HUDEP-2 (cell line): ENCODE data around the gene CPED1.
"Not testable (repeated sequence)": the region's sequence is repeated elsewhere in the genome, so short reads cannot be mapped to it uniquely, and the experiment has no call there.

Experiments used
- DNase-seq, 76 experiments: peaks; one replicate each; lab custom pipeline; 2025; ENCODE audit not compliant: unreplicated experiment in 76 of 76; lab: John Stamatoyannopoulos, UW

Gene CPED1

DNA sequence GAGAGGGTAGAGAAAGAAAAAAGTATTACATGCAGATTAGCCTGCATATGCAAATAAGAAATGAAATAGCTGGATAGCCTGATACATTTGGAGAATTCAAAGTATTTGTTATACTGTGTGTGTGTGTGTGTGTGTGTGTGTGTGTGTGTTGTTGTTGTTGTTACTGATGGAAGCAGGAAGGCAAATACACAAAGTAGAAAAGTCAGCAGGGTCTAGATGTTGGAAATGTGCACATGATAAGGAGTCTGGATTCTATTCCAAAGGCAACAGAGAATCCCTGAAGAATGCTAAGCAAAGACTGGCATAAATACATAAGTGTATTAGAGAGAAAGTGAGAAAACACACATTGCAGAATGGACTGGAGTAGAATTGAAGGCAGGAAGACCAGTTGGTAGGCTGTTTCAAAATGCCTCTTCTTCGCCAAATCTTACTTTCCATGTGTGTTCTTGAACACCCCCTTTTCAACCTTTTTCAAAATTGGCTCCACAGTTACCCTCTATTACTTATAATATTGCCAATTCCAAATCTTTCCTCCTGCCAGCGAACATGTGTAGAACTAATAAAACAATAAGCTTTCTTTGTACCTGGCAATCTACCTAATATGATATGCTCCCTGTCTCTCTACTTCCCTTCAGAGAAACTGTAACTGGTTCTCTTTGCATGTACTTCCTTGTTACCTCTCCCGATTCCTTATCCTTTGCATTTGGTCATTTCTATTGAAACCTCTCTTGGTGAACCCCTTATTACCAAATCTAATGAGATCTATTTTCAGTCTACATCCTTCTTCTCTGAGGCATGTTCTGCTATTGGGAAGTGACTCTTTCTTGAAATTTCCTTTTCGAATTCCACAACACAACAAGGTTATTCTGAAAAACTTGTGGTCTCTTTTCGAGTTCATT, 6.2 kb downstream of the CPED1 start:
- DNase-seq, result no peak

GRCh38 chr7:120995654-120996053, 7.1 kb downstream of the CPED1 start:
- no peak for DNase-seq

DNA sequence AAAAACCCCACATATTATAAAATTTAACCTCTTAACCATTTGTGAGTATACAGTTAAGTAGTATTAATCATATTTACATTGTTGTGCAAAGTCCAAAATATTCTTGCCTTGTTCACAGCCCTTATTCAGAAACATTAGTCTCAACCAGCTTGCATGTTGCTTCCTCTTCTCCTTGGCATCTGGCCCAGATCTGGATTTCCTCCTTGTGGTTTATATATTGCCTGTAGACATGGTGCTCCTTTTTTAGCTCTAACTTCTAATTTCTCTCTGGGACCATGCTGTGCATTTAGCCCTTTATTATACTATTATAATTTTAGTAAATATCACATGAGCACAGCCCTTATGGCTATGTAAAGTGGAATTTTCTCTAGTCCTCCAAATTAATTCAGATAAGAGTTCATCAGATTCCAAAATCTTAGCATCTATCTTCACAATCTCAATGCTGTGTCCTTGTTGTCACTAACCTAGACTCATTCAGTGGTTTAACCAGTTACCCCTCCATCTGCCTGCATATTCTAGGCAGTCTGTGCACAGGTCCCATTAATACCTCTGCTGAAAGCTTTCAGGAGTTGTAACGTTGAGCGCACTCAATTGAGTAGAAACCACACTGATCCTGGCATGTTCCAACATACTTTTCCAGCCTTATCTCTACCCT, 7.9 kb downstream of the CPED1 start:
- DNase-seq, result peak in 66 of 76 experiments; percentile 3 to 80 (median 46)

DNA sequence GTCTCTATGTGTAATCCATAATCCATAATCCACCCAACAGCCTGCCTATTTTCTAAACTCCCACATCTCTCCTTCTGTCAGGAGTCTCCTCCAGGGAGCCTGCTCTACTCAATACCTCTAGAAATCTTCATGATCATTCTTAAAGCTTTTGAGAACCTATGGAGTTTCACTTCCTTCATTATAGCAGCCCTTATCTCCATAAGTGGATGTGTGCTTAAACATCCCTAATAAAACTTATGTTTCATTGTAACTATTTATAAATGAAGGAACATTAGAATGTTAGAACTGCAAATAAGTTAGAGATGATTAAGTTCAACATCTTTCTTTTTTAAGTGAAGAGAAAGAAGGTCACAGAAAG, 8.5 kb downstream of the CPED1 start:
- no peak for DNase-seq

GRCh38 chr7:120997882-120998474, 9.5 kb downstream of the CPED1 start:
- DNase-seq, result no peak

DNA sequence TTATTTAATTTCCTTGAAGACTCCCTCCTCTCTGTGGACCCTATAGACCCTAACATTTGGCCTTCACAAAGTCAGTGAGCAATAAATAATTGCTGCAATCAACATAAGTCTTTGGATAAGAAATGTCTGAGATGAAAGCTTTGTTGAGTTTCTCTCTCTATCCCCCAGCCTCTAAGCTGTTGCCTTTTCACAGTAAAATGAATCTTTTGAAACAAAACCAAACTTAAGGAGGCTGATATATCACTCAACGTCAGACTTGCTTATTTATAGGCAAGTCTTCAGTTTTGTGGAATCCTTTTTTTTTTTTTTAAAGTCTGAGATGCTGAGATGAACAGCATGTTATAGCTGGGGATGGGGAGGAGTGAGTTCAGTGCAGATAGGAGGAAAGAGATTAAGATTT, 10.0 kb downstream of the CPED1 start:
- DNase-seq, result no peak

DNA sequence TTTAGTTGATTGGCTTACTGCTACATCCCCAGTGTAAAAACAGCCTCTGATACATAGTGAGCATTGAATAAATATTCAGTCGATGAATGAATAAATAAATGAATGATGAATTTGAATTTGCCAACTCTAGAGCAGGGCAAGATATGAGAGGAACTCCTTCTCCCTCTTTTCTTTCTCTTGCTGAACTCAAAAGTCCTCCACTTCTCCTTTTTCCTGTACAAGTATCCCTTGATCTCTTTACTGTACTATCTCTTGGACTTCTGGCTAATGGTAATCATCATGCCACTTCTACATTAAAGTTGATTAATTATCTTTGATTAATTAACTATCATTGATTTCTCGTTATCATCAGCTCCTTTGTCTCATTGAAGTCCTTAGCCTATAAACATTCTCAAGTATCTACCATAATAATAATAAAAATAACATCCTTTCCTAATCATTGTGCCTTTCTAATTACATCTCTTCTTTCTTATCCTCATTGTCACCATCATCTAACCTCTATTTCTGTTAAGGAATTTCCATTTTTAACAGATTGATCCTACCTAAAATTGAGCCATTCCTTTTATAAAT, 10.6 kb downstream of the CPED1 start:
- no peak for DNase-seq

DNA sequence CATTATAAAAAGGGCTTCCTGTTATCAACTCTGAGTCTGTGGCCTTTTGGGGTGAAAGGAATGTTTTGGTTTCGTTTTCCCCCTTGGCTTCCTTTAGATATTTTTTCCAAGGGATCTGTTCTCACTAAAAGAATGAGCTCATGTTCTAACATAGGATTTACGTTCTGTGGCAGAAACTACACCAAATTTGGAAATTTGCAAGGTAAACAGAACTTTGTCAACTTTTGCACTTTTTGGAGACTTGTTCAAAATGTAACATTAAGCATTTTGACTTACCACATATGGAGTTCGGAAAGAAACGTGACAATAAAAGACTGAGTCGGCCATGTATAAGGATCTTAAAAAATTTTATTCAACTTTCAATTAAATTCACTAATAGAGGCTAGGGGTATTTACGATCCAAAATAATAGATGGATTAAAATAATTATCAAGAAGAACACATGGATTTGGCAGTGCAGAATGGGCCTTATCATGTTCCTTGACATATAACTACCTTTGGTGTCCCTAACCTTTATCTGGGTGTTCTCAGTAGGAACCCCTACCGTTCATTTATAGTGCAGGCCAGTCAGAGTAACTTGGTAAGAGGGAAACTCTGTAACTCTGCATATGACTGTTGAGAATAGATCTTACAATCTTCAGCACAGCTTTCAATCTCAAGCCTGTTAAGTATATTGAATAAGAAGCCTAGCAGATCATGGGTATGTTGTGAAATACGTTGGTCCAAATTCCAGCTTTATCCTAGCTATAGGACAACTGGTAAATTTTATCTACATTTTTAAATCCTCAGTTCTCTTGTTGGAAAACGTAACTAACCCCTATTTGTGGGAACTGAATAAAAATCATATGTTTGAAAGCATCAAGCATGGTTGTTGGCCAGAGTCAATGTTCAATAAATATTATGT, 11.8 kb downstream of the CPED1 start:
- DNase-seq, result peak in 7 of 76 experiments; percentile 9 to 36 (median 17)

DNA sequence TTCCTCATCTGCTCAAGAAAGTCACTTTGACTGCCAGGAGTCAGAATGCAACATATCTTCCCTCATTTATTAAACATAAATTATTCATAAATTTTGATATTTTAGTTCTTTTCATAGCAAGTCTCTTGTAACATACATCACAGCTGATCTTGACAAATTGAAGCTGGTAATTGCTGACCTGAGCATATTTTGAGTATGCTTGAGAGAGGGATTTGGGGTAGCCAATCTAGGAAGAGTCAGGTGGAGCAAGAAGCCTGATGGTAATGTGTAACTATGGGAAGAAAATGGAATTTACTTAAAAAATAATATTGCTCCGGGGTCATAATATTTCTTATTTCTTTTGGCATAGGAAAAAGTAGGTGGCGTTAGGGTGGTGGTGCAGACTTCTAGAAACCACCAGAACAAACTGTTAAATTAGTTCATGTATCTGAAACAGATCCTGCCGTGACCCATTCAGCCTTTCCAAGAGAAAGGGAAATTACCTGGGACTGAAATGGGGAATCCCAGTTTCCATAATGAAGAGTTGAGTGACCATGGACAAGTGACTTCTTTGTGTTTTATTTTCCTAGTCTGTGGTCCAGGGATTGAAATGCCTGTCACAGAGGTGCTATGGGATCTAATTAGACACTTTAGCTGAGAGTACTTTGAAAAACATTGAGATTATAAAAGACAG, 12.9 kb downstream of the CPED1 start:
- DNase-seq, result no peak

DNA sequence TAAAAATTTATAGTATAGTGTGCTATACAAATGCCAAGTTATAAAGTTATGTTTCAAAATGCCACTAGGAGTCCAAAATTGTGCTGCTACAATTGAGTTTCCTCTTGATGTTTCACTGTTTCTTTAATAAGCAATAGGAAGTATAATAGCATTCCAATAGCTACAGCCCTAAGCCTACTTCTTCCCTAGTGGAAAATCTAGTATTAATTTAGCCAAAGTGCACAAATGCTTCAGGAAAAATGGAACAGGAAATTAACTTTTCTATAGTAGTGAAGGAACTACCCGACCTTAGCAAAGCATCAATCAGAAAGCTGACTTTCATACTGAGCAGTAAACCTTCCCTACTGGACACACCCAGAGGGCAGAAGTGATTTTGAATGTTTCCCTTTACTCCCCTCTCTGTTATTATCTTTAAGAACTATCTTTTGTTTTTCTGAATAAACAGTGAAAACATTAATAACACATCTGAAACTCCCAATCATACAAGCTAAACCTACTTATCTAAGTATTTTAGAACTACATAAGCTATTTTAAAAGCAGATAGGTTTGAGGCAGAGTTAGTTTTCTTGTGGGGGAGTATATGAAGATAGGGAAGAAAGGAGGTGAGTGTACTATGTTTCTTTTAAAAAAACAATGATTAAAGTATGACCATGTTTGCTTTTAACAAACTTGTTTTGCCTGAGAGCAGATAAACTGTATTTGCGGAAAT, 13.7 kb downstream of the CPED1 start:
- no peak for DNase-seq

DNA sequence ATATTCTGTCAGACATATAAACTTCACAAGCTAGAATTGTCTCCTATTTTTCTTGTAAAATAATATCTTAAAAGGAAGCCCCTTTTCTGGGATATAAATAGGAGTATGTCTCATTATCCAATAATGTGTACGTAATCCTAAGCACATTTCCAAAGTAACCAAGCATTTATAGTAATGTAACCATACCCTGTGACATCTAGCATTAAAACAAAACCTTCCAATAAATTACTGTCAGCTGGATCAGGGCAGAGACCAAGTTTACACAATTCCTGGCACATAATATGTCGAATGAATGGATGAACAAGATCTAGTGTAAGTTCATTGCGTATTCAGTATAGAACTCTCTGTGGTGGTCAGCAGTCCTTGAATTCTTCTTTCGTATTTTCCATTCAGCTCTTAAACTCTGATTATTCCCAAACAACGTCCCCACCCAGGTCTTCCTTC, 14.3 kb downstream of the CPED1 start:
- no peak for DNase-seq

- DNase-seq, result no peak
Observed at GRCh38 chr7:121003986-121004685, 15.6 kb downstream of the CPED1 start.

DNA sequence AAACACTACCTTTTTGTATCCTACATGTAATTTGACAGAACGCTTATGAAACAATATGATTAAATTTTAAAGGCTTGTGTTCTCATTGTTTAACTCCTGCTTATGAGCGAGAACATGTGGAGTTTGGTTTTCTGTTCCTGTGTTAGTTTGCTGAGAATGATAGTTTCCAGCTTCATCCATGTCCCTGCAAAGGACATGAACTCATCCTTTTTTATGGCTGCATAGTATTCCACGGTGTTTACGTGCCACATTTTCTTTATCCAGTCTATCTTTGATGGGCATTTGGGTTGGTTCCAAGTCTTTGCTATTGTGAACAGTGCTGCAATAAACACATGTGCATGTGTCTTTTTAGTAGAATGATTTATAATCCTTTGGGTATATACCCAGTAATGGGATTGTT, 16.5 kb downstream of the CPED1 start:
- not testable (repeated sequence) for DNase-seq

- no peak for DNase-seq
Observed at GRCh38 chr7:121005996-121006584, 17.6 kb downstream of the CPED1 start.

DNA sequence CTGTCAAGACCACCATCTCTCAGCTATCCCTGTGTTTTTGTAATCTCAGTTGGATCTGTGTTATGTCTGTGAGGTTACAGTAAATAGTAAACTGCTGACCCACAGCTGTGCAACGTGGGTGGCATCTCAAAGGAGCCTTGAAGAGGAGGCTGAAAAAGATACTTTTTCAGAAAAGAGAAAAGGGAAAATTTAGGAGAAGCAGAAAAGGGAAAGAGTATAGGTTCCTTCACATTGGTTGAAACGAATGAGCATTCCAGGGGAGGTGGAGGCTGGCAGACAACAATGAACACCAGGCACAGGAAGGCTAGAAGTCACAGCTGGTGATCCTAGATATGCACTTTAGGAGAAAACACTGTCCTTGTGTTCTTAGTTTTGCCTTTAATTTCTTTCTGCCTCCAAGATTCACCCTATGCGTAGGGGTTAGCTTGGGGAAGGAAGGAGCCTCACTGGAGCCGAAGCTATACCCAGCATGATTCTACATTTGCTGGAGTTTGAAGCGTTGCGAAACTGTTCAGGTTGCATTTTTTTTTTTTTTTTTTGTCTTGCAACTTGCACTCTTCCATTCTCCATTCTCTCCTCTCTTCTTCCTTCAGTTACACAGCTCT, 18.3 kb downstream of the CPED1 start:
- DNase-seq, result no peak

- DNase-seq, result no peak
Observed at GRCh38 chr7:121008816-121009215, 20.3 kb downstream of the CPED1 start.

DNA sequence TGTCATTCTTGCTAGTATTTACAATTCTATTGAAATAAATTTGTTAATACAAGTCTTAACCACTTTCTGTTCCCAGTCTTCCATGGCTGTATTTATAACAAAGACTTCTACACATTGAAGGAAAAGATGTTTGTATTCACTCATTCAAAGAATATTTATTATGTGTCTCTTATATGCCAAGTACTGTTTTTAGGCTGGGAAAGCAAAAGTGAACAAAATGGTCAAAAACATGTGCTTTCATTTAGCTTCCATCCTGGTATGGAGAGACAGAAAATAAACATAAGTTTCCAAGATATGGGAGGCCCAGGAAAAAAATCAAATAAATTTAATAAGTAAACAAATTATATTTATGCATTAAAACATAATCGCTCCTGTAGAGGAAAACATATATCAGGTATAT, 22.9 kb downstream of the CPED1 start:
- no peak for DNase-seq
